Stimulated activated CD8-positive, alpha-beta memory T cell treated with anti-CD3 and anti-CD28 coated beads, Interleukin-7, amount 100 ng/mL, for 48 hours (primary cell): ENCODE results near the gene INPP5A.
"Not testable (repeated sequence)": the region's sequence is repeated elsewhere in the genome, so short reads cannot be mapped to it uniquely, and the experiment has no call there.

Experiments
- DNase-seq, 2 donors: peaks; one replicate each; pipeline ENCODE4 v3.0.0-alpha.2; 2020; ENCODE audit warnings: low read depth in 1 of 2; ENCODE audit errors: extremely low read depth in 1 of 2

INPP5A gene

DNA sequence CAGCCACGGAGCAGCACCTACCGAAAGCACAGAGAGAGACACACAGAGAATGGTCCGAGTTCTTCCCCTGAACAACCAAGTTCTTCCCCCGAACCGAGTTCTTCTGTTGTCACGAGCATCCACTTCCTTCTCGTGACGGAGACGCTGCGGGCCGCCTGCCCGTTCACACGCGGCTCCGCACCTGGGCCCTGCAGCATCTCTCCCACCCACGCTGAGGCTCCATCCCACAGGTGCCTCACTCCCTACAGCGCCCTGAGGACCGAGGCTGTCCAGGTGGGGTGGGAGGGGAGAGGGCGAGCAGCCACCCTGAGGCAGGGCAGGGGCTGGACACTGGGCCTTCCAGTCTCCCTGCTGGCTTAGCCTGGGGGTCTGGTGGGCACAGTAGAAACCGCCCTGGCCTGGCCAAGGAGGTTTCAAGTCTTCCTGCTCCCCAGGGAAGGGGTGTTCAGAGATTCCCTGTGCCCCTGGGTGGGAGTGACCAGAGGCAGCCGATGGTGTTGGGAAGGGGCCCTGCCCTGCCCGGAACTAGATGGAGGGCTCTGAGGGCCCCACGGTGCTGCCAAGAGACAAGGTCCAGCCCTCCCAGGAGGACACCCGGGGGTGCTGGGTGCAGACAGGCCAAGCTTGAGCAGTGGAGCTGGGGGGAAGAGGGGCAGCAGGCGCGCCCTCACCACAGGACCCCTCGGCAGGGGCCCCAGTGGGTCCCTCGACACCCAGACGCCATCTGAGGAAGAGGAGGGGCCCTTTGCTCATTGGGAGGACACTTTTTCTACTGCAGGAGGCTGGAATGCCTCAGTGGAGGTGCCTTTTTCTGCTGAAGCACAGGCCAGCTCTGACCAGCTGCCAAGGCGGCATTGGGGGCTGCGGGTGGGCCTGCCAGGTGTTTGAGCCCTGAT, 253.6 kb downstream of the INPP5A start:
- no peak for DNase-seq

- DNase-seq, result not testable (repeated sequence)
Measured at GRCh38 chr10:132792099-132792498, 254.5 kb downstream of the INPP5A start.

DNA sequence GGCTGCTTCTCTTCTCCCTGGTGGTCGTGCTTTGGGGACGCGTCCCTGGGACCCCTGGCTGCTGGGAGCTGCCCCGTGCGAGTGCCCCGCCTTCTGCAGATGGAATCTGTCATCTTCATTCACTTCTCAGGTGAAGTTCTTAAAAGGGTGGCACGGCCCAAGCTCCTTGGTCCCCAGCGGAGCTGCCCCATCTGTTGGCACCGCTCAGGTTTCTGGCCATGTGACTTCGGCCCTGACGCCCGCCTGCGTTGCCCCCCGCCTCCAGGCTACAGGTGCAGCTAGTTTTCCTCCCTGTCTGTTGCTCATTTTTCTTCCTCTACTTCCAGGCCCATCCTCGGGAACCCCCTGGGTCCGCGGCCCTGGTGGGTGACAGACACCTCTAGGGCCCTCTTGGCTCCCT, 255.2 kb downstream of the INPP5A start:
- DNase-seq, result no peak

GRCh38 chr10:132793213-132793612, 255.6 kb downstream of the INPP5A start:
- DNase-seq, result no peak

DNA sequence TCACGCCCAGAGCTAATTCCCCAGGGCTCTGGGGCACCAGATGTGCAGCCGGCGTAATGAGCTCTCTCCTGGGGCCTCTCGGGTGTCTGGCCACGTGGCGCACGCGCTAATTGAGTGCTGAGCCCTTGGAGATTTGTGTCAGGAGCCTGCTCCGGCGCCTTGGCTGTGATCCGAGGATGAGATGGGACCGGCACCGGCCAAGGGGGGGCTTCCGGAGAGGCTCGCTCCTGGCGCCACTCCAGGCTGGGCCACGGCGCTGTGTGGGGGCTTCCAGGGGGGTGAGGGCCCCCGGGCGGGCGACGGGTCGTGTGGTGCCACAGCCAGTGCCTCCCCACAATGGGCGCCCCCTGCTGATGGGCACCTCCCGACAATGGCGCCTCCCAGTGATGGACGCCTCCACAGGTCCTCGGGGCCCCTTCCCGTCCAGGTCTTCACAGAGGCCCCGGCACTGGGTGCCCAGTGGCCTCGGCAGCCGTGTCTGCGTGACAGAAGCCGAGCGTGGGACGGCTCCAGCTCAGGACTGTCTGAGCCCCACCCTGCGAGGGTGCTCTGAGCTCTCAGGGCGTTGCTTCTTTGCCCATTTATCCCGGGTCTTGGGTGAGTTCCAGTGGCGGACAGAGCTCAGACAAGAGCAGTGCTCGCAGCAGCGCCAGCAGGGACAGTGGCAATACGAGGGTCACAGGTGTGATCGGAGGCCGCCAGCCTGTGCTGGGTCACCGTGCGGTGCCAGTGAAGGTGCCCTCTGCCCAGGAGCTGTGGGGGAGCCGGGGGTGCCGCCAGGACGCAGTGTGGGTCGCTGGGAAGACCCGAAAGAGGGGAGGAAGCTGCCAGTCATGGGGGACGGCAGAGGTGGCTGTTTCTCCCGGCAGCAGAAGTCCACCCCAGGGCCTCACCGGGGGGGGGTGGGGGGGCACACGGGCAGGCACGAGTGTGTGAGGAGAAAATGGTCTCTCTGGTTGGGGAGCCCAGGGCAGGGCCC, 256.6 kb downstream of the INPP5A start:
- DNase-seq, result no peak

DNA sequence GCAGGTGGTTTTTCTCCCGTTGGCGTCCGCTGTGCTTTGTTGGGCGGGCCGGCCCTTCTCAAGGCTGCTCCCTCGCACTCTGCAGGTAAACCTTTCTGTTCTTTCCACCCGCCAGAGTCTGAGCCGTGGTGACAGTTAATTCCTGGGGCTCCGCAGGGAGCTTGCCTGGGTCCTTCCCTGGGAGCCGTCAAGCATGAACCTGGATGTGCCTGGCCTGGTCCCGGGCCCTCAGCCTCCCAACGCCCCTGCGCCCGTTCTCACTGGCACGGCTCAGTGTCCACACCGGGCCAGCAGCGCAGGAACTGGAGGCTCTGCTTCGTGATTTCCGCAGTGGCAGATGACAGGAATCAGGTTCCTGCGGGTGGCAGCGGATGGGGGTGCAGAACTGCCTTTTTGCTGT, 259.3 kb downstream of the INPP5A start:
- DNase-seq, result no peak

DNA sequence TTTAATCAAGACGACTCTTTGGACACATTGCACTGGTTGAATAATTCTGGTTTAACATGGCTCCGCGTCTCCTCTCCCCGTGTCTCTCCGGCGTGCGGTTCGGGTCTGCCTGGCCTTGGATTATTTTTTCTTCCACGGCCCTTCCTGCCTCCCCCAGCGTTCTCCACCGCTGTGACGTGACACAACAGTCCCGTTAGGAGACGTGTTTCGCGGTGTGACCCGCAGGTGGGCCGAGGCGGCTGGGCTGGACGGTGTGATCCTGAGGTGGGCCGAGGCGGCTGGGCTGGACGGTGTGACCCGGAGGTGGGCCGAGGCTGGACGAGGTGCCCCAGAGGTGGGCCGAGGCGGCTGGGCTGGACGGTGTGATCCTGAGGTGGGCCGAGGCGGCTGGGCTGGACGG, 260.4 kb downstream of the INPP5A start:
- DNase-seq, result not testable (repeated sequence)

DNA sequence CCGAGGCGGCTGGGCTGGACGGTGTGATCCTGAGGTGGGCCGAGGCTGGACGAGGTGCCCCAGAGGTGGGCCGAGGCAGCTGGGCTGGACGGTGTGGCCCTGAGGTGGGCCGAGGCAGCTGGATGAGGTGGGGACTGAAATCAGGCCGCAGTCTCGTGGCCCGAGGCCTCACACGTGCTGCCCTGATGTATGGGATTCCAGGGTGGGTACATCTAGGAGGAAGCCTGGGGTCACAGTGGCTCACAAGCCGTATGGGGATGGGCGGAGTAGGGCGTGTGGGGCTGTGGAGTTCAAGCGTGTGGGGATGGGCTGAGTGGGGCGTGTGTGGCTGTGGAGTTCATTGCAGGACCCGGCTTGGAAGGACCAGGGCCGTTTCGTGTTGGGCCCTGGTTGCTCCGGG, 260.8 kb downstream of the INPP5A start:
- DNase-seq, result no peak

- DNase-seq, result no peak
Measured at GRCh38 chr10:132798876-132799275, 261.3 kb downstream of the INPP5A start.

- no peak for DNase-seq
Measured at GRCh38 chr10:132799865-132800264, 262.3 kb downstream of the INPP5A start.

- no peak for DNase-seq
Measured at GRCh38 chr10:132802048-132802447, 264.5 kb downstream of the INPP5A start.

DNA sequence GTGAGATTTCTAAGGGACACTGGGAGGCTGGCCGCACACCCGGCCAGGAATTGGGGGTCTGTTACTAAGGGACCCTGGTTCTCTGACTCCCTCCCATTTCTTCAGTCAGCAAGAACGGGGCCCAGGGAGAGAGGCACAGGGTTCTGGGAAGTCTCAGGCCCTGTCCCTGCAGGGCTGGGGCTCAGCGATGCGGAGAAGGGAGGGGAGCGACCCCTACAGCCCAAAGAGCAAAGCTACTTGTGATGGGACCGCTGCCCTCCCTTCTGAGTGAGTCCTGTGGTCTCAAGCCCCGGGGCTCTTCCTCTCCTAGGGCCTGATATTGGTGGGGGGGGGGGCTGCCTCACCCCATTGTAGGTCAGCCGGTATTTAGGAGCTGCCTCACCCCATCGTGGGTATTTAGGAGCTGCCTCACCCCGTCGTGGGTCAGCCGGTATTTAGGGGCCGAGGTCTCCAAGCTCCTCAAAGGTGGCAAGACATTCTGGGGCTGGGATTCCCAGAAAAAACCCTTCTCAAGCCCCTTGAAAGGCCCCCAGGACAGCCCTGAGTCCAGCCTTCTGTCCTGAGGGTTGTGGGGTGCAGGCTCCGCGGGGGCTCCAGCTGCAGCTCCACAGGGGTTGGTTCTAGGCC, 265.2 kb downstream of the INPP5A start:
- DNase-seq, result no peak

DNA sequence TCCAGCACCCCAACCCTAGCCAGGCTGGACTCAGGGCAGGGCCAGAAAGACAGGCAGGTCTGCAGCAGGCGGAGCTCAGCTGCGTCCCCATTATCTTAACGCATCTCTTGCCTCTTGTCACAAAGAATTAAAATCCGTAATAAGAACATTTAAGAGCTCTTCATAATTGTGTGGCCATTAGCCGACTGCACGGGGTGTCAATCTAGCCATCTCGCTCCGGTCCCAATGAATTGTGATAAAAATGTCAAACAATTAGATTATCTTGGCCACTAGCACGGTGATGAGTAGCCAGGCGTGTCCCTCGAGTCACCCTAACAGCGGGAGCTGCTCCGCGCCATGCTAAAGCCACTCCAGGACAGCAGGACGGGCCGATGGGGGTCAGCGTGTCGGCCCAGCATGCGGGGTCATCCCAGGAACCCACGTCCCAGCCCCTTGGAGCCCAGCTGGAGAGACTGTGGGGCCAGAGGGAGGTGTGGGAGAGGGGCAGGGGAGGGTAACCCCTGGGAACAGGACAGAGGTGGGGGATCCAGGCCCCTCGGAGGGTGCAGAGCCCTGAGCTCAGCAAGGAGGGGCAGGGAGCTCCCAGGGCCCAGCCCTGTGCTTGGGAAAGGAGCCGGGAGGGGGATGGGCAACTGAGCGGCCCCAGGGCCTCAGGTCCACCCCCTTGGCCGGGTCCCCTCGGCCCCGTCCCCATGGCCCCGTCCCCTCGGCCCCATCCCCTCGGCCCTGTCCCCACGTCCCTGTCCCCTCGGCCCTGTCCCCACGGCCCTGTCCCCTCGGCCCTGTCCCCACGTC, 266.0 kb downstream of the INPP5A start:
- no peak for DNase-seq

- DNase-seq, result no peak
Measured at GRCh38 chr10:132804287-132804686, 266.7 kb downstream of the INPP5A start.

DNA sequence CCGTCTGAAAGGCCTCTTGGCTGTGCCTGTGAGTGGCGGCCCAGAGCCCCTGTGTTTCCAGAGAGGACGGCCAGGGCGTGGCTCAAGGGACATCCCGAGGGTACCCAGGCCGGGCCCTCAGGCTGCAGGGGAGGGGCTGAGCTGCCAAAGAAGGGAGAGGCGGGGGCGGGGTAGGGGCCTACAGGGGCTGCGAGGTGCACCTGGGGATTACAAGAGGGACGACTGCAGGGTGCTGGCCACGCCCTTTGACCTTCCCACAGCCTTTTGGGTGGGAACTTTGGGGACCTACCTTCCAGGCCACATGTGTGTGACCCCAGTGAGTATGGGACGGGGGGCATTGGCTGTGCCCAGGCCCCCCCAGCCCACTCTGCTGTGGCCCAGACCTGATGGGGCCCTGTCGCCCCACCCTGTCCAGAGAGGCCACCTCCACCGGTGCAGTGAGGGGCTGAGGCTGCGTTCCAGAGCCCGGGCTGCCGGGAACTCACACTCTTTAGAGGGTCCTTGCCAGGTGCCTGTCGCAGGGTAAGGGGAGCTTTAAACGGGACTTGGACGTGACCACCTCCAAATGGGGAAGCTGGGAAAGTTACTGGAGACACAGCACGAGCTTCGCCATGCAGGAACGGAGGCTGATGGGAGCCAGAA, 267.3 kb downstream of the INPP5A start:
- no peak for DNase-seq

- no peak for DNase-seq
Measured at GRCh38 chr10:132805599-132805998, 268.0 kb downstream of the INPP5A start.

GRCh38 chr10:132806110-132806509, 268.5 kb downstream of the INPP5A start:
- no peak for DNase-seq

GRCh38 chr10:132806561-132807003, 269.0 kb downstream of the INPP5A start:
- no peak for DNase-seq

- DNase-seq, result no peak
Measured at GRCh38 chr10:132807621-132808049, 270.0 kb downstream of the INPP5A start.
